ENCODE data around the gene RAPGEF6.

GRCh38 chr5:131488463-131488862 lies 146.6 kb downstream of the RAPGEF6 start:
- TF ChIP-seq, protein P1, sequence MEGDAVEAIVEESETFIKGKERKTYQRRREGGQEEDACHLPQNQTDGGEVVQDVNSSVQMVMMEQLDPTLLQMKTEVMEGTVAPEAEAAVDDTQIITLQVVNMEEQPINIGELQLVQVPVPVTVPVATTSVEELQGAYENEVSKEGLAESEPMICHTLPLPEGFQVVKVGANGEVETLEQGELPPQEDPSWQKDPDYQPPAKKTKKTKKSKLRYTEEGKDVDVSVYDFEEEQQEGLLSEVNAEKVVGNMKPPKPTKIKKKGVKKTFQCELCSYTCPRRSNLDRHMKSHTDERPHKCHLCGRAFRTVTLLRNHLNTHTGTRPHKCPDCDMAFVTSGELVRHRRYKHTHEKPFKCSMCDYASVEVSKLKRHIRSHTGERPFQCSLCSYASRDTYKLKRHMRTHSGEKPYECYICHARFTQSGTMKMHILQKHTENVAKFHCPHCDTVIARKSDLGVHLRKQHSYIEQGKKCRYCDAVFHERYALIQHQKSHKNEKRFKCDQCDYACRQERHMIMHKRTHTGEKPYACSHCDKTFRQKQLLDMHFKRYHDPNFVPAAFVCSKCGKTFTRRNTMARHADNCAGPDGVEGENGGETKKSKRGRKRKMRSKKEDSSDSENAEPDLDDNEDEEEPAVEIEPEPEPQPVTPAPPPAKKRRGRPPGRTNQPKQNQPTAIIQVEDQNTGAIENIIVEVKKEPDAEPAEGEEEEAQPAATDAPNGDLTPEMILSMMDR (IDR thresholded peaks at IDR 0.05): no peak
- no peak for TF ChIP-seq POLR2A (IDR thresholded peaks at IDR 0.05)
- no peak for TF ChIP-seq POLR2AphosphoS5 (IDR thresholded peaks at IDR 0.05)
